GM21423 (cell line): ENCODE measurements around the gene RS1.

ENCODE experiments used
- ATAC-seq: cut with Tn5 transposase; IDR thresholded peaks from one replicate; pipeline ENCODE4 v1.9.1; 2021; ENCODE audit warnings: mild to moderate bottlenecking, moderate library complexity; ENCODE audit not compliant: unreplicated experiment

Gene RS1

DNA sequence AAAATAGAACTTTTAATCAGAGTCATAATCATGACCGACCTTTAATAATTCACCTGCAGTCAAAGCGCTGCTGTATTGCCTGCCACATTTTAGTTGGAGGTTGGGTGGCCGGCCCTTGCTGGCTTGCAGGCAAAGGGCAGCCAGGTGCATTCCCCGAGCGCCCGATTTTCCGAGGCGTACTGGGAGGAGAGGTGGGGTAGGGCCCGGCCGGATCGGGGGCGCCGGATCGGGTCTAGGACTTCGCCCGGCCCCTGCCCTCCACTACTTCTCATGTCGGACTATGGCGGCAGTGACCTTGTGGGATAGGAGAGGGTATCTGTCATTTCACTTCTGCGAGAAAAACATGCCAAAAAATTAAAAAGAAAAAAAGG, 2.5 kb upstream of the RS1 start:
- peak; percentile 32 for ATAC-seq

DNA sequence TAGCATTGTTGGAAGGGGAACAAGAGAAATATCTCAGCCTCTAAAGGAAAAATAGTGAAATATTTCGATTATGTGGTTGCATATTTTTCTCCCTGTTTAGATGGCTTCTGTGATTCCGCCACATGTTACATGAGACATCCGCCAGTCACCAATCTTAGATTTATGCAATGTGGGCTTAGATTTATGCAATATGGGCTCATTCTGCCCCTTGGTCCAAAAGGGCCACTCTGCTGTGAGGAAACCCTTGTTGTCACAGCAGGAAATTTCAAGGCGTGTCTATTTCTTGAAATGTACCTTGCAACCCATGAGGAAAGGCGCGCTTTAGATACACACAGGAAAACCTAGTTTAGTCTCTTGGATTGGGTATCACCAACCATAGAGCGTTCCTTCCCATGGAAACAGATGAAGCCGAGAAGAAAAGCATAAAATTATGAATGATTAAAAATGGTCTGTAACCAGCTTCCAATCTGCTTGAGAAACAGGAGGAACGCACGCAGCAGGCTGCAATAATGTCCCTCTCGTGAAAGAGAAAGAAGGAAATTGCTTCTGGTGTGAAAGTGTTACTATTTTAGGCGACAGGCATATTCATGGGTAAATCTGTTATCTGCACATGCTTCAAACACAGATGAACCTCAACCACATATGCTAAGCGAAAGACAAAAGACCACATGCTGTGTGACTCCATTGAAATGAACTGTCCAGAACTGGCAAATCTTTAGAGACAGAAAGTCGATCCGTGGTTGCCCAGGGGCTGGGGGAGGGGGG, 3.7 kb downstream of the RS1 start:
- peak; percentile 70 for ATAC-seq

DNA sequence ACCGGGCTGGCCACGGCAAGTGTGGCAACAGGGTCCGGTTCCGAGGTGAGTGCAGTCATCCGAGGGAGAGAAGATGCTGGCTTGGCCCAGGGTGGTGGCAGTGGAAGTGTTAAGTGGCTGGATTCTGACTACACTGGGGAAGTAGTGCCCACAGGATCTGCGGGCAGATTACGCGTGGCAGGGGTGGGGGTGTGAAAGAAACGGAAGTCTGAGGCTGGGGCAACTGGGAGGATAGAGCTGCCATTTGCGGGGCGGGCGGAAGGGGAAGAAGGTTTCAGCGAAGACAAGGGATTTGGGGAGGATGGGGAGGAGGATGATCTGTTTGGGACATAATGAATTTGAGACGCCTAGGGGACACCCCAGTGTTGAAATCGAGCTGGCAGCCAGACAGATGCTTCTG, 5.3 kb downstream of the RS1 start:
- no peak for ATAC-seq

DNA sequence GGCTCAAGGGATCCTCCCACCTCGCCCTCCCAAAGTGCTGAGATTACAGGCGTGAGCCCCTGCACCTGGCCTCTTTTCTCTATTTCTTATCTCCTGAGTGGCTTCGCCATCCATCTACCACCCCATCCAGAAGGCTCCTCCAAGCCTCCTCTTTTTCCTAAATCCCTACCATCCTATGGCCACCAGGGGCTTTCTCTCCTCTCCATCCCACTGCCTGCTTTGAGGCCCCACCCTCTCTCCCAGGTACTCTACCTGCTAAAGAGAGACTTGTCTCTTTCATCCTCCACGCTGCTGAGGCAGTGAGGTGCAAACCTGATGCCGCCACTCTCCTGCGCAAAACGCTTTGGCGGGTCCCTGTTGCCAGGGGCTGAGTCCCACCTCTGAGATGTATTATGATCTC, 7.0 kb downstream of the RS1 start:
- ATAC-seq = no peak

DNA sequence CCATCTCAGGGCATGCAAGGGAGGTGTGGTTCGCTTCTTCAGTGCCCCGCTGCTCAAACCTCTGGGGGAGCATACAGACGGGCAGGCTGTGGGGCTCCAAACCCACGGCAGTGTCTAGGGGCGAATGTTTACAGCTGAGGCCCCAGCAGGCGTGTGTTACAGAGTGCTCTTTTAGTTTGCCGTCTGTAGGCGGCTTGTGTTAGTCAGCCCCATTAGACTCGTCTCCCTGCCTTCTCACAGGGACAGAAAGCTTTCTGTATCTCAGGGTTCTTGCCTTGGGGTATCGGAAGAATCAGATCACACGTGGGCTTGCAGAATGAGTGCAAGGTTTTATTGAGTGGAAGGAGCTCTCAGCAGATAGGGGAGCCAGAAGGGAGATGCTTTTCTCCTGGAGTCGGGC, 10.6 kb downstream of the RS1 start:
- no peak for ATAC-seq

DNA sequence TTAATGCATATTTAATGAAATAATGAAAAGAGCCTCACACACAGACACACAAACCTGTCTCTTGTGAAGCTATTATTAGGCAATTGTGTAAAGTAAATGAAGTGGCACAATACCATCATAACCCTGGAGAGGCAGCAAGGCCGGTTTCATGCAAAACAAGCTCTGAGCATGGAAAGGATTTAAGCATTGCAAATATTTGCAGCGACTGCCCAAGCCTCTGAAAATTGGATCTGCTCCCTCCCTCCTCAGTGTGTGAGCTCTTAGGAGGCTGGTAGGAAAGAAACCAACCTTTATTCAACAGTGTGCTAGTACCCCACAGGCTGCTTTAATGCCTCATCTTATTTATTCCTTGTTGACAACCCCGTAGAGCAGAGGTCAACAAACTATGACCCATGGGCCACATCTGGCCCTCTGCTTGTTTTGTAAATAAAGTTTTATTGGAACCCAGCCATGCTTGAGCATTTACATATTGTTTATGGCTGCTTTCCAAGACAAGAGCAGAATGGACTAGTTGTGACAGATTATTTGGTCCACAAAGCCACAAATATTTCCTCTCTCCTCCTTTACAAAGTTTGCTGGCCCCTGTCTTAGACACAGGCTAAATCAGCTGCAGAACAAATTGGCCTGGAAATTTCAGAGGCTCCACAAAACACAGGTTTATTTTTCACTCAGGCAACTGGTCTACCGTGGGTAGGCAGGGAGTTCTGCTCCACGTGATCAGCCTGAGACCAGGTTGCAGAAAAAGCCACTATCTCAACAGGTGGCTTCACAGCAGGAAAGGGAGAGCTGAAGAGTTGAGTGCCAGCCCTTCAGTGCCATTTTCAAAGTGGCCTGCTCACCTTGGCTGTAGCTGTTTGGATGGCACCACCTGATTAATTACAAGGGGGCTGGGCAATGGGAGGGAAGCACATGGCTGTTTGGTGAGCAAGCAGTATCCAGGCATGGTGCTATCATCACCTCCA, 16.8 kb downstream of the RS1 start:
- ATAC-seq = no peak

DNA sequence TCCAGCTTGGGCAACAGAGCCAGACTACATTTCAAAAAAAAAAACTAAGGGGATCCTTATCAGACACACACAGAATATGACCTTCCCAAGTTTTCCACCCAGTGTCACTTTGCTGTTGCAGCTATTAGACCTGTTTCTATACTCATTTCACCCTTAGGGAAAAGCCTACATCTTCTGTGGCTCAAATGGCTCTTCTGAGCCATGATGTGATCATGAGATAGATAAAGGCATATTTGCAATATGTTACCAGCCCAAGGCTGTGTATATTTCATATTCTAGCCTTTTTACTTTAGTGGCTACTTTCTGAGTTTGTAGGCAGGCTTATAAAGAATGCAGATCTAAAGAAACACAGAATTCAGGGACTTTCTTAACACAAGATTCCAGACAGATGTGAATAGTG, 19.3 kb downstream of the RS1 start:
- ATAC-seq = no peak

DNA sequence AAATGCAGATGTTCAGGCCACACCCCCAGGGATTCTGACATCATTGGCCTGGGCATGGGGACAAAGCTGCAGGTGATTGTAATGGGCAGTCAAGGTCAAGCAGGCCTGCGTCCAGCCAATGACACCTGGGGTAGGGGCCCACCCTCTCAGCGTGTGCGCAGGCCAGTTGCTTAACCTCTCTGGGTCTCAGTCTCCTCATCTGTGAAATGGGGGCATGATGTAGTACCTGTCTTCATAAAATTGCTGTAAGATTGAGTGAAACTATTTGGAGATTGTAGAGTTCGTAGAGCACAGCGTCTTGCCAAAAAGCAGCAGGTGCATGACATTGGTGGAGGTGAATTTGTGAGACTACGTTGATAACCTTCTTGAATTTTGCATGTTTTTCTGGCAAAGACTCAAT, 21.2 kb downstream of the RS1 start:
- ATAC-seq = no peak

DNA sequence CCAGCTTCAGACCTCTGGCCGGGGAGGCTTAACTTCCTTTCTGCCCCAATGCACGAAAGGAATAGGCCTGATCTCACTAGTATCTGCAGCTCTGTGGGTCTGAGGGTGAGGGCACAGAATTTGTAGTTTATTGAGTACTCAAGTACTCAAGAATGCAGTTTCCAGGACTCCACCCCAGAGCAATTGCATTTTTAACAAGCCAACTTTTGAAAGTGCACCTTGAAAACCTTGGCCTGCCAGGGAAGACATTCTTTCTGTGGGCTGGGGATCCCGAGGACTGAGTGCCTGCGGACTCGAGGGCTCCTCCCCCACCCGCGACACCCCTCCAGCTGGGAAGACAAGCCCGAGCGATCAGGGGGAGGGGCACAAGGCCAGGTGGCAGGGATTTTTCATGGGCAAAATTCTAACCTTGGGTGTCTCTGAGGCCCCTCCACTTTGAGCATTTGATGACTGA, 22.4 kb downstream of the RS1 start:
- ATAC-seq = no peak

DNA sequence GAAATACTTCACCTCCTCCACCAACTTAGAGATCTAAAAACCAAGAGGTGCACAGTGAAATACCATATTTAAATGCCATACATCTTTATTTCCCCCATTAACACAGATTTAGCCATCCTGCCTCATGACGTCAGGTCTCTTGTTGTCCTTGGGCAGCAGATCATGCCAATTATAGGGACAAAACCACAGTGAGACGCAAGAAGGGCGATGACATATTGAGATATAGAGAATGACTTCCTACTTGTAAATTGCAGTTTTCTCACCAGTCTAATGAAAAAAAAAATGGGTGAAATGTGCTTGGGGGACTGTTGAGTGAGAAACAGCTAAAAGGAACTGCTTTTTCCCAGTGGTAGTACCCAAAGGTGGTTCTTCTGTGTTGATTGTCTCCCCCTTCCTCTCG, 24.3 kb downstream of the RS1 start:
- no peak for ATAC-seq

DNA sequence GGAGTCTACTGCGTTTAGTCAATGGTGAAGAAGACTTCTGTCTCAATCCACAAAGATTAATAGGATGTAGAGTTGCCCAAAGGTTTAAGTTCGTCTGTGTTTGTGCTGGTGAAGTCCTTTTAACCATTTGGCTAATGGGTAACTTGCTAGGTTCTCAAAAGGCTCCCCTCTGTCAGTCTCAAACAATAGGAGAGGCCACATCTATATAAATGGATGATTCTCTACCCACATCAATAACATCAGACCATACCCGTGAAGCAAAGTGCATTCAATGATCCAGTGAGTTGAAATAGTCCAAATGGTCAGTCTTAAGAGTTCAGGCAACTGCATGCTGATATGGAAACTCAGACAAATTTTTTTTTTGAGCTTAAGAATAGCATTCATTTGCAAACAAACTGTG, 28.1 kb downstream of the RS1 start:
- no peak for ATAC-seq

DNA sequence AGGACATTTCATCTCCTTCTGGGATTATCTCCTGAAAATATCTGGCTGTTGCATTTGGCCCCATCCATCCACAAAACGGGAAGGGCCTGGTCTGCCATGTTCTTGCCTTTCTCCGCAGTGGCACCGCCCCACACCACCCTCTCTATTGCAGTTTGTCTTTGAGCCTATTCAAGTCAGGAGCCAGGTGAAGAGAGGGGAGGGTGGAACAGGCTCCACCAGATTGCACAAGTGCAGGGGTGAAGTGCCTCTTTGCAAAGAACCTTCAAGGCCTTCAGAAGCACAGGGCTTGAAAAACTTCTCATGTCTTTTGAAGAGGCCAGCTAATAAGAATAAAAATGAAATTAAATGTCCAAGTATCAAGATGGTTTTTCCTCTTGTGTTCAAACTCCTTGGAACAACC, 28.7 kb downstream of the RS1 start:
- no peak for ATAC-seq

DNA sequence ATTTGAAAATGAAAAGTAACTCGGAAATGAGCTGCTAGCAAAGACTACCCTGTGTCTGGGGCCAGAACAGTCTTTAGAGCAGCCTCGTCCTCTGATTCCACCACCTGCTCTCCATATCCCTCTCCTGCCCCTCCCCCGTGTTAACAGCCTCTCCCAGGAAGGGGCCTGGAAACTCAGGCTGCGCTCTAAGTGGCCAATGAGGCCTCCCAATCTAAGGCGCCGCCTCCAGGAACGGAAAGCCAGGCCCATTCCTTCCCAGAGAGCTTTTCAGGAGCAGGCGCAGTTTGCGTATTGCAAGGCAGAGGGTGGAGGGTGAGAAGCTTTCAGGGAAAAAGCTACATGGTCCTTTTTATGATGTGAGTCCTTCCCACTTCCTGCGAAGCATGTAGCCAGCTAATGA, 31.2 kb downstream of the RS1 start:
- no peak for ATAC-seq

DNA sequence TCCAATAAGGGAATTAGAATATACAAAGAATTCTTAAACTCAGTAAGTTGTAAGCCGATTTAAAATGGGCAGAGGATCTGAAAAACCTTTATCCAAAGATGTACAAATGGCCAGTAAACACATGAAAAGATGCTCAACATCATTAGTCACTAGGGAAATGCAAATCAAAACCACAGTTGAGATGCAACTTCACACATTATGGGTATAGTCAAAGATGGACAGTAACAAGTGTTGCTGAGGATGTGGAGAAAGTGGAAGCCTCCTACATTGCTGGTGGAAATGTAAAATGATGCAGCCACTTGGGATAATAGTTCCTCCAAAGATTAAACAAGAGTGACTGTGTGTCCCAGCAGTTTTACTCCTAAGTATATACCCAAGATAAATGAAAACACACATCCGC, 32.6 kb downstream of the RS1 start:
- ATAC-seq = no peak

DNA sequence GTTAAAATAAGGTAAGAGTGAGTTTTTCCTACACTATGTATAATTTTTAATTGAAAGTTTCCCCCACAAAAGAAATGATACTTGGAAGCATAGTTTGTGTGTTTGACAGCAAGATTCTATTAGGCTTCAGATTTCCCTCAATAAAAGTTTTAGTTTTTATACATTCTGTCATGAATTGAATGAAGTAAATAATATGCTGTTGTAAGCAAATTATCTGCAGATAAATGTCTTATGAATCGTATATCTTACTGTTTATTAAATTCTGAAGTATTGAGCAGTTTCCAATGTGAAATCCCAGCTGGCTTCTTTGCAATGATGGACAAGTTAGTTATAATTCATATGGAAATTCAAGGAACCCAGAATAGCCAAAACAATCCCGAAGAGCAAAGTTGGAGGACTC, 33.5 kb downstream of the RS1 start:
- ATAC-seq = no peak

DNA sequence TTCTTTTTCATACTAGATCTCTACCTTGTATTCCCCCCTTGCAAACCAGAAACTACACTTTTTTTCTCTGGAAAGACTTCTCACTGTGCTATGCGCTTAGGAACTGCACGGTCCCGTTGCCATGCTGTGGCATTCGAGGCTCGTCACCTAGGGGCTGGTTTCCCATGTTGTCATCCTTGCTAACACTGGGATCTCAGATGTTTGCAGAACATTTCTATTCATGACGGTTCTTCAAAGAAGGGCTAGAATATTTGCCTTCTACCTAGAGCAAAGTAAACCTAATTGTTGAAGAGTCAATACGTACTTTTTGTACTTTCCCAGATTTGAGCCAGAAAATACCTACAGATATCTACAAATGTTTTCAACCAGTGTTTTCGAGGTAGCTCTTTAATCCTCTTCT, 41.0 kb downstream of the RS1 start:
- ATAC-seq = no peak

DNA sequence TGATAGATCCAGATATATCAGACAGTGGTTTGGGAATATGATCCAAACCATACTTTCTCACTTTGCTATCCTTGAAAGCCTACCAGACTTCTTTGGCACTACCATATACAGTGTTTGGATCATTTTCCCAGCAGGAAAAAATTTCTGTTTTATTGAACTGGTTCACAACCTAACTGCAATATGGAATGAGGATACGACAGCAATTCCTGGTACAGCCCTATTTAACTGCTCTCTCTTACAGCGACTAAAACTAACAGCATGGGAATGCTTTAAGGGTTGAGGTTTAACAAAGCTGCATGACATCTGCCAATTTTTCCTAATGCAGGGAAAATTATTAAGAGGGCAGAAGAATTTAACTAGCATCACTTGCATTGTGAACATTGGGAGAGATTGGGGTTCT, 47.3 kb downstream of the RS1 start:
- no peak for ATAC-seq

DNA sequence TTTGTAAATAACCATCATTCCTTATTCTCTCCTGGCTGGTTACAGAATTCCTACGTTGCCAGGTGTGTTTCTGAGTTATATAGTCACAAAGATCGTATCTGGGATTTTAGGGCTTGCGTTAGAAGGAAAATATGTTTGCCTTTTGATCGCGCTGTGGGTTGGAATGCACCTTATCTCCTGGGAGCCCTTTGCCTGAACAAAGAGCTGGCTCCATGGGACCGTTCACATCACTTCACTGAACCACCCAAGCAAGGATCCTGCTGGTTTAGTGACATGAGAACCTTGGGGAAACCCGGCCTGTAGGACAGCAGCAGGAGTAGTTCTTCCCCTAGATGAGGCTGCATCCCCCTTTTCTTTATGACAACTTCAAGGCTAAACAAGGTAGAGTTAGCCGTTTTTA, 51.6 kb downstream of the RS1 start:
- no peak for ATAC-seq

DNA sequence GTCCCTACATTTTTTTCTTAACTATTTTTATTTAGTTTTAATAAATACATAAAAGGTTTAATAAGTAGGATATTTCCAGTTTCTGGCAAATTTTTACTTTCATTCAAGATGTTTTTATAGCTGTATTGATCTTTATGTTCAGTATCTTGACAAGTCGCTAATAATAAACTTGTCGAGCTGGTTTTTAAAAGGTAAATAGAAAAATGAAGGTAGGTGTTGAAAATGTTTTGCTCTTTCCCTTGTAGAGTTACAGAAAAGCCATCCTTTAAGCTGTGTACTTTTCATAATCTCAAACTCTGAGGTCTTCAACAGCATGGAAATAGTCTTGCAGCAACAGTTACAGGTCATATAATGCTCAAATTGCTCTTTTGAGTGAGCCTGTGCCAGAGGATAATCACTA, 52.6 kb downstream of the RS1 start:
- ATAC-seq = no peak

DNA sequence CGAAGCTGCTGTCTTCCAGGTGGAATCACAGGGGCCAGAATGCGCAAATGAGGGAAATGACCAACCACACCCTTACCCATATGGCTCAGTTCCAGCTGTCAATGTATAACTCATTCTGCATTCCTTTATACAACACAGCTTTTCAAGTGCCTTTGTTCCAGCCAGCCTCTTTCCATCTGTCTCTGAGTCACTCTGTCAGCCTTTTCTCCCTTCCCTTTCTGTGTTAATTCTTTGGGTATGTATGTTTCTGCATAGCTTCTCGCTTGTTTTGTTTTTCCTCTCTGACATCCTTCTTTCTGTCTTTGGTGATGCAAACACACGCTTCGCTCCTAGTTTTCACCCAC, 54.5 kb downstream of the RS1 start:
- ATAC-seq = no peak

DNA sequence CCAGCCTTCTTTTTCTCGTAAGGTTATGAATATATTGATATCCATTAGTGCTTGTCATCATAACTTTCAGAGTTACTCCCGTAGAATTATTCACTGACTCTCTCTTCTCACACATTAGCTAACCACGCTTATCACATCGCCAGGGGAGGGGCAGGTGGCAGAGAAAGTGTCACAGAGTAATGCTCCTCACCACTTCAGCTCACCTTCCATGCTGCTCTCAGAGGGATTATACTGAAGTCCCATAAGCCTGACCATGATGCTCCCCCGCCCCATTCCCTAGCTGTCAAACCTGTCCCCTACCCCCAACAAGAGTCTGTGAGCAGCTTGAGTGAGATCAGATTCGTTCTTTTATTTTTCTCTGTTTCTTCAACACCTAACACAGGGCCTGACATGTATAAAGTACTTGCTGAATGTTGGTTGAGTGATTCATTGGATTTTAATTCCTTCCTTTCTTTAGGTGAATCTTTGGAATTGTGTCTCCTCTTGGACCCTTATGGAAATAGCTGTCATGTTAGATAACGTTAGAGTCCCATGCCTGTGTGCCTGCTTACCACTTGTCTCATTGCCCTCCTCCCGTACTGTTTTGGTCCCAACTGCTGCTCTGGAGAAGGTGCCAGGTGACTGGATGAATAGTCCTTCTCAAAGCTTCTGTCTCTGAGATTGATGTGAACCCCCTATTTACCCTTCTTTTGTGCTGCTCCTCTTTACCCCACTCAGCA, 55.1 kb downstream of the RS1 start:
- no peak for ATAC-seq
